Lower leg skin (tissue), 4 donors: ENCODE data around the gene EP400. TPM values are rescaled to one million over a fixed set of nuclear protein-coding genes. Genes with fewer than 3 reads are reported as not detected.

Experiments
- DNase-seq, 2 donors: peaks; one replicate each; pipeline ENCODE4 v3.0.0-alpha.2; 2019; ENCODE audit warnings: low spot score in 2 of 2
- H3K4me3 ChIP-seq: fragments of 200-600 bp; sonication (generic); 2 replicates; pipeline ENCODE4 v1.5.1; 2017; ENCODE audit warnings: mild to moderate bottlenecking, low read depth; ENCODE audit not compliant: poor library complexity, severe bottlenecking
- CTCF ChIP-seq, 3 donors: fragments of 450-650 bp; IDR thresholded peaks; one replicate each; pipeline ENCODE4 v1.5.1; 2016; ENCODE audit warnings: antibody characterized with exemption in 3 of 3, mild to moderate bottlenecking in 3 of 3, moderate library complexity in 2 of 3
- POLR2A ChIP-seq, 2 donors: fragments of 450-650 bp; IDR thresholded peaks; one replicate each; pipeline ENCODE4 v1.6.1; 2016 to 2017; ENCODE audit warnings: antibody characterized with exemption in 2 of 2, mild to moderate bottlenecking in 1 of 2, moderate library complexity in 1 of 2
- WGBS, 2 donors: methylation state at CpG; one replicate each; pipeline ENCODE4 v1.1.5; 2018; 5-methylcytosine and 5-hydroxymethylcytosine counted together
- intact Hi-C: fragments of 100-400 bp; cut with DNase I; formaldehyde crosslinking; loops from one replicate; pipeline ENCODE4 v1.15.0; 2023; ENCODE audit warnings: low total_unique reads
- total RNA-seq, 4 donors: library from RNA; depleted of rRNA; stranded (reverse); fragments of >200 nt; gene quantifications; one replicate each; pipeline ENCODE4 v1.1.0, GENCODE V29; 2016

The EP400 gene
- total RNA-seq, 4 donors from 2014 or later = 22.0 to 45.8 (median 24.6) TPM

DNA sequence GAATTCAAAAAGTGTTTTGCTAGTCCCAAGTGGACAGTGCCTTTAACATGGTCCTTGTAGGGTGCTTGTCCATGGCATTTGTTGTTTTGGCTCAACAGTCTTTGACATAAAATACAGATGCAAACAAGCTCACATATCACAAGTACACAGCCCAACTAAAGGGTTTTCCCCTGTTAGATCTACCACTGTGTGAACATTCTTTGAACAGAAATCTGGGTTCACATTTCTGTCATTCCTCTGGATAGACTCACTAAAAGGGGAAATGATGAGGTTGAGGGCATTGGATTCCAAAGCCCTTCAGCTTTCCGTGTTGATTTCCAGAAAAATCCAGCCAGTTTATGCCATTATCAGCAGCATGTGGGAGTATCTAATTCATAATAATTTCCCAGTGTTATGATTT is 54.1 kb downstream of the EP400 start:
- no peak for DNase-seq
- intact Hi-C loops = no loop called here
- TF ChIP-seq POLR2A (IDR thresholded peaks at IDR 0.05) (no peak), CTCF (IDR thresholded peaks at IDR 0.05) (no peak)
- H3K4me3 ChIP-seq = no peak overlapping the region
- 77 to 92% methylated on average over 1 of the region's 1 CpG for WGBS, 2 donors

GRCh38 chr12:132004946-132005345 is 55.2 kb downstream of the EP400 start:
- no peak for TF ChIP-seq POLR2A (IDR thresholded peaks at IDR 0.05)
- no peak for TF ChIP-seq CTCF (IDR thresholded peaks at IDR 0.05)
- intact Hi-C loops = no loop called here
- DNase-seq = no peak
- no peak overlapping the region for H3K4me3 ChIP-seq
- WGBS, 2 donors = 95 to 97% methylated on average over 10 of the region's 10 CpGs

- no peak for TF ChIP-seq CTCF (IDR thresholded peaks at IDR 0.05)
- TF ChIP-seq POLR2A (IDR thresholded peaks at IDR 0.05) = no peak
- WGBS, 2 donors = 90 to 95% methylated on average over 19 of the region's 19 CpGs
- H3K4me3 ChIP-seq = no peak overlapping the region
- intact Hi-C loops = no loop called here
- DNase-seq = no peak
Measured at GRCh38 chr12:132006056-132006680, 56.4 kb downstream of the EP400 start.

DNA sequence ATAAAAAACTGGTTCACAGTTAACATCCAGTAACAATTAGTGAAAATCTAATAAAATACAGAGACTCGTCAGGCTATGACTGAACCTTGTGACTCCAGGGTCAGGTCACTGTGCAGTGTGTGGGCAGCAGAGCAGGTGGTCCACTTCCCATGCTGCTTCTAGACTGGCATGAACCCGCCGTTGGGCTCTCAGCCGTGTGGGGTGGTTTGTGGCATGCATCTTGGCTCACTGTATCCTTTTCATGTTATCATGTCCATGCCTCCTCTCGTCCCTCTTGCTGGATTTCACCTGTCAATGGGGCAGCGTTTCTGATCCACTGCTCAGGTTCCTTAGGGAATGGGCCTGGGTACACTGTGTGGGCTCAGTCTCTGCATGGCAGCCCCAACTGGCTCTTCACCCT is 57.3 kb downstream of the EP400 start:
- no peak for TF ChIP-seq POLR2A (IDR thresholded peaks at IDR 0.05)
- no peak for TF ChIP-seq CTCF (IDR thresholded peaks at IDR 0.05)
- H3K4me3 ChIP-seq = no peak overlapping the region
- DNase-seq = no peak
- WGBS, 2 donors = 90 to 91% methylated on average over 6 of the region's 6 CpGs
- intact Hi-C loops = no loop called here

- intact Hi-C loops = no loop called here
- 96 to 98% methylated on average over 5 of the region's 5 CpGs for WGBS, 2 donors
- no peak for DNase-seq
- TF ChIP-seq POLR2A (IDR thresholded peaks at IDR 0.05) (no peak), CTCF (IDR thresholded peaks at IDR 0.05) (no peak)
- no peak overlapping the region for H3K4me3 ChIP-seq
Measured at GRCh38 chr12:132009336-132009859, 59.7 kb downstream of the EP400 start.
